PC-9 (cell line): ENCODE data around the gene CCBE1. TPM values are rescaled to one million over a fixed set of nuclear protein-coding genes. Genes with fewer than 3 reads are reported as not detected.

Experiments
- BruUV-seq: library from RNA; stranded (reverse); fragments of 400-500 nt; replicated peaks from 2 replicates; lab custom pipeline; 2021; lab: Mats Ljungman, UMichigan
- CTCF ChIA-PET: fragments of 300-600 bp; sonication (Branson Sonifier 250); formaldehyde crosslinking; loops from one replicate; lab custom pipeline; 2022; ENCODE audit warnings: antibody characterized with exemption; lab: Charles Lee
- POLR2A ChIA-PET: fragments of 300-600 bp; sonication (Branson Sonifier 250); formaldehyde crosslinking; loops from one replicate; lab custom pipeline; 2022; ENCODE audit warnings: antibody characterized with exemption; ENCODE audit not compliant: unreplicated experiment; lab: Charles Lee
- DNase-seq, 2 experiments: peaks; one replicate each; pipeline versions ENCODE4 v3.0.0 to v3.0.0-alpha.2; 2015 to 2022; ENCODE audit warnings: mixed read lengths in 1 of 2
- H2AFZ ChIP-seq: fragments of 200-600 bp; sonication (generic); 2 replicates; pipeline ENCODE4 v1.8.1; 2017; ENCODE audit warnings: antibody characterized with exemption
- H3F3A ChIP-seq: fragments of 200-600 bp; sonication (generic); 2 replicates; pipeline ENCODE4 v1.8.1; 2017; ENCODE audit warnings: antibody characterized with exemption, mild to moderate bottlenecking, low read depth; ENCODE audit not compliant: insufficient read depth
- H3K27ac ChIP-seq: fragments of 200-600 bp; sonication (generic); 2 replicates; pipeline ENCODE4 v1.6.1; 2016; ENCODE audit warnings: mixed run types
- H3K27me3 ChIP-seq: fragments of 200-600 bp; sonication (generic); 2 replicates; pipeline ENCODE4 v1.6.1; 2016; ENCODE audit warnings: low read depth, mixed run types; ENCODE audit not compliant: insufficient read depth
- H3K36me3 ChIP-seq: fragments of 200-600 bp; sonication (generic); 2 replicates; pipeline ENCODE4 v1.6.1; 2016; ENCODE audit warnings: low read depth, mixed run types
- H3K4me1 ChIP-seq: fragments of 200-600 bp; sonication (generic); replicated peaks from 2 replicates; pipeline ENCODE4 v1.6.1; 2016; ENCODE audit warnings: mixed run types; ENCODE audit not compliant: insufficient read depth
- H3K4me2 ChIP-seq: fragments of 200-600 bp; sonication (generic); 2 replicates; pipeline ENCODE4 v1.6.1; 2017; ENCODE audit warnings: mixed run types
- H3K4me3 ChIP-seq: fragments of 200-600 bp; sonication (generic); 2 replicates; pipeline ENCODE4 v1.6.1; 2016; ENCODE audit warnings: mixed run types
- H3K79me2 ChIP-seq: fragments of 200-600 bp; sonication (generic); 2 replicates; pipeline ENCODE4 v1.6.1; 2017; ENCODE audit warnings: low read depth, mixed run types
- H3K9me2 ChIP-seq: fragments of 200-600 bp; sonication (generic); 2 replicates; pipeline ENCODE4 v1.8.1; 2017; ENCODE audit warnings: mild to moderate bottlenecking; ENCODE audit not compliant: insufficient read depth
- H3K9me3 ChIP-seq: fragments of 200-600 bp; sonication (generic); 2 replicates; pipeline ENCODE4 v1.8.1; 2016; ENCODE audit warnings: low read depth; ENCODE audit not compliant: insufficient read depth
- H4K20me1 ChIP-seq: fragments of 200-600 bp; sonication (generic); 2 replicates; pipeline ENCODE4 v1.8.1; 2017; ENCODE audit not compliant: insufficient read depth
- EZH2 ChIP-seq: fragments of 200-600 bp; sonication (generic); IDR thresholded peaks from 2 replicates; pipeline ENCODE4 v1.8.0; 2017; ENCODE audit warnings: antibody characterized with exemption, low read depth
- intact Hi-C: fragments of 100-400 bp; cut with micrococcal nuclease; formaldehyde crosslinking; loops from one replicate; pipeline ENCODE4 v1.10.0; 2022; ENCODE audit not compliant: unreplicated experiment
- total RNA-seq: library from RNA; stranded (reverse); gene quantifications from 2 replicates; pipeline ENCODE4 v1.2.3, GENCODE V29; 2021
- TF ChIP-seq, protein P1 (sequence below): fragments of 200-600 bp; sonication (generic); conservative IDR thresholded peaks from 2 replicates; pipeline ENCODE4 v1.6.1; 2017; ENCODE audit warnings: mixed run types, antibody characterized with exemption, mild to moderate bottlenecking, moderate library complexity

The CCBE1 gene
- total RNA-seq, 1 experiment from 2014 or later, result 5.8 TPM

GRCh38 chr18:59725142-59725541 lies 27.9 kb upstream of the CCBE1 start:
- no peak for DNase-seq
- ChIA-PET CTCF (no interaction called here), POLR2A (no interaction called here)
- H3K27ac ChIP-seq, result no peak overlapping the region
- TF ChIP-seq EZH2, result no peak
- TF ChIP-seq, protein P1, sequence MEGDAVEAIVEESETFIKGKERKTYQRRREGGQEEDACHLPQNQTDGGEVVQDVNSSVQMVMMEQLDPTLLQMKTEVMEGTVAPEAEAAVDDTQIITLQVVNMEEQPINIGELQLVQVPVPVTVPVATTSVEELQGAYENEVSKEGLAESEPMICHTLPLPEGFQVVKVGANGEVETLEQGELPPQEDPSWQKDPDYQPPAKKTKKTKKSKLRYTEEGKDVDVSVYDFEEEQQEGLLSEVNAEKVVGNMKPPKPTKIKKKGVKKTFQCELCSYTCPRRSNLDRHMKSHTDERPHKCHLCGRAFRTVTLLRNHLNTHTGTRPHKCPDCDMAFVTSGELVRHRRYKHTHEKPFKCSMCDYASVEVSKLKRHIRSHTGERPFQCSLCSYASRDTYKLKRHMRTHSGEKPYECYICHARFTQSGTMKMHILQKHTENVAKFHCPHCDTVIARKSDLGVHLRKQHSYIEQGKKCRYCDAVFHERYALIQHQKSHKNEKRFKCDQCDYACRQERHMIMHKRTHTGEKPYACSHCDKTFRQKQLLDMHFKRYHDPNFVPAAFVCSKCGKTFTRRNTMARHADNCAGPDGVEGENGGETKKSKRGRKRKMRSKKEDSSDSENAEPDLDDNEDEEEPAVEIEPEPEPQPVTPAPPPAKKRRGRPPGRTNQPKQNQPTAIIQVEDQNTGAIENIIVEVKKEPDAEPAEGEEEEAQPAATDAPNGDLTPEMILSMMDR, result no peak
- H3K27me3 ChIP-seq, result no peaks in the 10 kb centered on the region
- no peaks in the 10 kb centered on the region for H3K9me2 ChIP-seq
- H3K4me2 ChIP-seq, result no peak overlapping the region
- BruUV-seq, result no TSS peak
- H3K79me2 ChIP-seq, result no peaks in the 10 kb centered on the region
- intact Hi-C loops, result no loop called here
- H4K20me1 ChIP-seq, result no peaks in the 10 kb centered on the region
- H2AFZ ChIP-seq, result no peak overlapping the region
- H3K36me3 ChIP-seq, result no peaks in the 10 kb centered on the region
- H3K4me1 ChIP-seq, result peaks cover 39% of the 10 kb centered on the region
- no peak overlapping the region for H3K4me3 ChIP-seq
- H3K9me3 ChIP-seq, result no peaks in the 10 kb centered on the region
- H3F3A ChIP-seq, result peaks cover 24% of the 10 kb centered on the region

DNA sequence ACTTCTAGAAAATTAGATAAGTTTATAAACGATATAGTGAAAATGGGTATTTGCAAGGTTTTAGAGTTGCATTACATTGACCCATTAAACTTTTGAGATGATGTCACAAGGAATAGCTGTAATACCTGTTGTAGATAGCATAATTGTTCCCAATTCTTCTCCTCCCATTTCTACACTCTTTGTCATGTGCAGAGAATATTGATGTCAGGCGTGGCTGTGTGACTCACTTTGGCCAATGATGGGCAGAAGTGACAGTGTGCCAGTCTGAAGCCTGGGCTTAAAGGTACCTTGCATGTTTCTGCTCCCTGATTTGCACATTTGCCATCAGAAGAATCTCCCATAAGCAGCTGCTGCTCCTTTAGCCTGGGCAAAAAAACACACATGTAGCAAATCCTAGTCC lies 26.9 kb upstream of the CCBE1 start:
- Histone ChIP-seq H3K4me2 (no peak overlapping the region), H3K9me3 (no peaks in the 10 kb centered on the region), H3F3A (peaks cover 21% of the 10 kb centered on the region), H2AFZ (no peak overlapping the region), H3K36me3 (no peaks in the 10 kb centered on the region), H3K27me3 (no peaks in the 10 kb centered on the region), H3K4me3 (no peak overlapping the region), H3K9me2 (no peaks in the 10 kb centered on the region), H3K79me2 (no peaks in the 10 kb centered on the region), H4K20me1 (no peaks in the 10 kb centered on the region), H3K27ac (no peak overlapping the region), H3K4me1 (peaks cover 41% of the 10 kb centered on the region)
- intact Hi-C loops, result no loop called here
- ChIA-PET CTCF (interaction anchor here (0.6 kb wide), 1 partner anchor 30 kb away, joined by 4 read pairs; no protein-coding TSS in a partner anchor), POLR2A (no interaction called here)
- peak in 1 of 2 experiments; percentile 81 for DNase-seq
- BruUV-seq, result no TSS peak
- TF ChIP-seq, protein P1, result no peak
- TF ChIP-seq EZH2, result no peak

DNA sequence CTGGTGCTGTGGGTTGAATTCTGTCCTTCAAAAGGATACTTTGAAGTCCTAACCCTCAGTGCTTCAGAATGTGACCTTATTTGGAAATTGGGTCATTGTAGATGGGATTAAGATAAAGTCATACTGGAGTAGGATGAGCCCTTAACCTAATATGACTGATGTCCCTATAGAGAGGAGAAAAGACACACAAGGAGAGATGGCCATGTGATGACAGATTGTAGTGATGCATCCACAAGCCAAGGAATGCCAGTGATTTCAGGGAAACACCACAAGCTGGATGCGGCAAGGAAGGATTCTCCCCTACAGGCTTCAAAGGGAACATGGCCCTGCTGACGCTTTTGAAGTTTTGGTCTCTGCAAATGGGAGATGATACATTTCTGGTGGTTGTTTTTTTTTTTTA lies 24.7 kb upstream of the CCBE1 start:
- Histone ChIP-seq H2AFZ (no peak overlapping the region), H3K27ac (no peak overlapping the region), H3K9me2 (no peaks in the 10 kb centered on the region), H3K9me3 (no peaks in the 10 kb centered on the region), H3K4me1 (peaks cover 54% of the 10 kb centered on the region), H3K4me3 (no peak overlapping the region), H3K79me2 (no peaks in the 10 kb centered on the region), H3K4me2 (no peak overlapping the region), H3K27me3 (no peaks in the 10 kb centered on the region), H3K36me3 (no peaks in the 10 kb centered on the region), H4K20me1 (no peaks in the 10 kb centered on the region), H3F3A (peaks cover 35% of the 10 kb centered on the region)
- no peak for DNase-seq
- ChIA-PET CTCF (no interaction called here), POLR2A (no interaction called here)
- BruUV-seq, result no TSS peak
- intact Hi-C loops, result no loop called here
- TF ChIP-seq, protein P1, result no peak
- TF ChIP-seq EZH2, result no peak
